ENCODE measurements around the gene NUMBL.

- no peak for TF ChIP-seq CTCF (IDR thresholded peaks at IDR 0.05)
- TF ChIP-seq POLR2A (IDR thresholded peaks at IDR 0.05), result peak in 1 of 2 donors; percentile 11
- no peak for TF ChIP-seq POLR2AphosphoS5 (IDR thresholded peaks at IDR 0.05)
- no peak for TF ChIP-seq EP300 (IDR thresholded peaks at IDR 0.05)
Measured at GRCh38 chr19:40718774-40719391, 28.4 kb upstream of the NUMBL start.

Data from suprapubic skin (tissue), 4 donors.